Measurements from ENCODE around the gene SLC16A8.

The SLC16A8 gene

DNA sequence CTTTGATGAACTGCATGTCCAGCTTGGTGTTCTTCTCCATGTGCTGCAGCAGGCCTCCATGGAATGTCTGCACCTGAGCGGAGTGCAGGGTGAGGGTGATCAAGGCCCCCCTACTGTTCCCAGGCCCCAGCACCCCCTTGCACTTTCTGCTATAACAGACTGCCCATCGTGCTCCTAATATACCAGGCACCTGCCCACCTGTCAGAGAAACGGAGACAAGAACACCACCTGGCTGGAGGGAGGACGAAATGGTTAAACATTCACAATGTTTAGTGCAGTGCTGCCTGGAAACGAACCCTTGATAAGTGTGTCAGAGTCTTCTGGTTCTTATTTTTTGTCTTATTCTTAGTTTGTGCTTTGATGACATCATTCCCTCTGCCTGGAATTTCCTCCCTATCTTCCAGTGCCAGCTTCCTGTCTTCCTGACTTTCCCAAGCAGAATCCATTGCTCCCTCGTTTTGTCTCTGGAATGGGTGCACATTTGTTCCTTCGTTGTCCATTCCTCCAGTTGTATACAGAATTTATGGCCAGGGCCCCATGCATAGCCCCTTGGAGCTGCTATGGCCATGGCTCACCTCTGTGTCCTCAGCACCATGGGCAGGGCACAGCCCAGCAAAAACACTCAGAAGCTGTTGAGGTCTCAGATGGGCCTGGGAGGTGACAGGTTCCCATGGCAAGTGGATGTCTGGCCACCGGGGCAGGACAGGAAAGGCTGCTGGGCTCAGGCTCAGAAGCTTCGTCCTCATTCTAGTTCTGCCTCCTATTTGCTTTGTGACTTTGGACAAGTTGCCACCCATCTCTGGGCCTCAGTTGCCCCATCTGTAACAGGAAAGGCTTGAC lies 14.6 kb upstream of the SLC16A8 start:
- no peaks in the 10 kb centered on the region for H3K27me3 ChIP-seq (ENCODE audit: insufficient read depth, poor library complexity, severe bottlenecking)
- H3K27ac ChIP-seq (replicated peaks) = no peak overlapping the region
- no peak overlapping the region for H3K4me3 ChIP-seq (replicated peaks; ENCODE audit: insufficient read depth, low read length)
- no peak for DNase-seq (ENCODE audit: low read depth in 1 of 2, low spot score in 1 of 2)
- TF ChIP-seq, protein P1, sequence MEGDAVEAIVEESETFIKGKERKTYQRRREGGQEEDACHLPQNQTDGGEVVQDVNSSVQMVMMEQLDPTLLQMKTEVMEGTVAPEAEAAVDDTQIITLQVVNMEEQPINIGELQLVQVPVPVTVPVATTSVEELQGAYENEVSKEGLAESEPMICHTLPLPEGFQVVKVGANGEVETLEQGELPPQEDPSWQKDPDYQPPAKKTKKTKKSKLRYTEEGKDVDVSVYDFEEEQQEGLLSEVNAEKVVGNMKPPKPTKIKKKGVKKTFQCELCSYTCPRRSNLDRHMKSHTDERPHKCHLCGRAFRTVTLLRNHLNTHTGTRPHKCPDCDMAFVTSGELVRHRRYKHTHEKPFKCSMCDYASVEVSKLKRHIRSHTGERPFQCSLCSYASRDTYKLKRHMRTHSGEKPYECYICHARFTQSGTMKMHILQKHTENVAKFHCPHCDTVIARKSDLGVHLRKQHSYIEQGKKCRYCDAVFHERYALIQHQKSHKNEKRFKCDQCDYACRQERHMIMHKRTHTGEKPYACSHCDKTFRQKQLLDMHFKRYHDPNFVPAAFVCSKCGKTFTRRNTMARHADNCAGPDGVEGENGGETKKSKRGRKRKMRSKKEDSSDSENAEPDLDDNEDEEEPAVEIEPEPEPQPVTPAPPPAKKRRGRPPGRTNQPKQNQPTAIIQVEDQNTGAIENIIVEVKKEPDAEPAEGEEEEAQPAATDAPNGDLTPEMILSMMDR (IDR thresholded peaks at IDR 0.05; ENCODE audit: insufficient read depth, low read length) = no peak
- TF ChIP-seq, protein P2, sequence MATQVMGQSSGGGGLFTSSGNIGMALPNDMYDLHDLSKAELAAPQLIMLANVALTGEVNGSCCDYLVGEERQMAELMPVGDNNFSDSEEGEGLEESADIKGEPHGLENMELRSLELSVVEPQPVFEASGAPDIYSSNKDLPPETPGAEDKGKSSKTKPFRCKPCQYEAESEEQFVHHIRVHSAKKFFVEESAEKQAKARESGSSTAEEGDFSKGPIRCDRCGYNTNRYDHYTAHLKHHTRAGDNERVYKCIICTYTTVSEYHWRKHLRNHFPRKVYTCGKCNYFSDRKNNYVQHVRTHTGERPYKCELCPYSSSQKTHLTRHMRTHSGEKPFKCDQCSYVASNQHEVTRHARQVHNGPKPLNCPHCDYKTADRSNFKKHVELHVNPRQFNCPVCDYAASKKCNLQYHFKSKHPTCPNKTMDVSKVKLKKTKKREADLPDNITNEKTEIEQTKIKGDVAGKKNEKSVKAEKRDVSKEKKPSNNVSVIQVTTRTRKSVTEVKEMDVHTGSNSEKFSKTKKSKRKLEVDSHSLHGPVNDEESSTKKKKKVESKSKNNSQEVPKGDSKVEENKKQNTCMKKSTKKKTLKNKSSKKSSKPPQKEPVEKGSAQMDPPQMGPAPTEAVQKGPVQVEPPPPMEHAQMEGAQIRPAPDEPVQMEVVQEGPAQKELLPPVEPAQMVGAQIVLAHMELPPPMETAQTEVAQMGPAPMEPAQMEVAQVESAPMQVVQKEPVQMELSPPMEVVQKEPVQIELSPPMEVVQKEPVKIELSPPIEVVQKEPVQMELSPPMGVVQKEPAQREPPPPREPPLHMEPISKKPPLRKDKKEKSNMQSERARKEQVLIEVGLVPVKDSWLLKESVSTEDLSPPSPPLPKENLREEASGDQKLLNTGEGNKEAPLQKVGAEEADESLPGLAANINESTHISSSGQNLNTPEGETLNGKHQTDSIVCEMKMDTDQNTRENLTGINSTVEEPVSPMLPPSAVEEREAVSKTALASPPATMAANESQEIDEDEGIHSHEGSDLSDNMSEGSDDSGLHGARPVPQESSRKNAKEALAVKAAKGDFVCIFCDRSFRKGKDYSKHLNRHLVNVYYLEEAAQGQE (IDR thresholded peaks at IDR 0.05; ENCODE audit: insufficient replicate concordance, low read depth) = peak; percentile 22

DNA sequence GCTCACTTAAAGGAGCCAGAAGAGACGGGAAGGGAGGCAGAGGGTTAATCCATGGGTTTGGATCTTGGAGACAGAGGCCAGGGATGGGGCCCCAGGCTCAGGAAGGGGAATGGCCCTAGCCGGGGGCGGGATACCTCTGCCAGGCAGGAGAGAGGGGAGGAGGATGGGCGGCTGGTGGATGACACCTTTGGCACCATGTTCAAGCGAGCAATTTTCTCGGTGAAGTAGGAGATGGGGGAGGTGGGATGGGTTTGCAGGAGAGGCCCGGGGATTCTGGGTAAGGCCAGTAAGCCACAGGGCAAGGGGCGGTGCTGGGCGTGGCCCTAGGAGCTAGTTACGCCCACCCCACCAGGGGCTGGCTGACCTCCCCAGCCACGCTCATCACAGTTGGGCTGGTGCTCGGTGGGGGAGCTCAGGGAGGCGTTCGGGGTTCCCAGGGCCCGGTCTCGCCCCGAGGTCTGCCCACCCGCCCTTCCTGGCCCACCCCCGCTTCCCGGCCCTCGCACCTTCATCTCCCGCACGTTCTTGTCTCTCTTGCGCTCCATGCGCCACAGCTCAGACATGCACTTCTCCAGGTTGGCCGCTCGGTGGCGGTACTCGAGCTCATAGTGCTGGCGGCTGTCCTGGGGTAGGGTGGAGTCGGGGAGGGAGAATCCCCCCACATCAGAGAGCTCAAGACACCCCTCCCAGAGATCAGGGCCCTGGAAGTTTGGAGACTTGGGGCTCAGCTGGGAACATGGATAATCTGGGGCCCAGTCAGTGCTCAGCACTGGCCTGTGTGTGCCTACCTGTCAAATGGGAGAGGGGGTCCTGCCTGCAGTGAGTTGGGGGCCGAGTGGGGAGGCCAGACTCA lies 13.8 kb upstream of the SLC16A8 start:
- TF ChIP-seq GABPA (IDR thresholded peaks at IDR 0.05; ENCODE audit: low read depth) (no peak), SPI1 (IDR thresholded peaks at IDR 0.05; ENCODE audit: borderline replicate concordance, low read depth) (no peak)
- TF ChIP-seq, protein P2 (IDR thresholded peaks at IDR 0.05; ENCODE audit: insufficient replicate concordance, low read depth) = no peak
- TF ChIP-seq, protein P1 (IDR thresholded peaks at IDR 0.05; ENCODE audit: insufficient read depth, low read length) = no peak
- no peak for DNase-seq (ENCODE audit: low read depth in 1 of 2, low spot score in 1 of 2)
- H3K27ac ChIP-seq (replicated peaks) = no peak overlapping the region
- no peaks in the 10 kb centered on the region for H3K27me3 ChIP-seq (ENCODE audit: insufficient read depth, poor library complexity, severe bottlenecking)
- H3K4me3 ChIP-seq (replicated peaks; ENCODE audit: insufficient read depth, low read length) = no peak overlapping the region

DNA sequence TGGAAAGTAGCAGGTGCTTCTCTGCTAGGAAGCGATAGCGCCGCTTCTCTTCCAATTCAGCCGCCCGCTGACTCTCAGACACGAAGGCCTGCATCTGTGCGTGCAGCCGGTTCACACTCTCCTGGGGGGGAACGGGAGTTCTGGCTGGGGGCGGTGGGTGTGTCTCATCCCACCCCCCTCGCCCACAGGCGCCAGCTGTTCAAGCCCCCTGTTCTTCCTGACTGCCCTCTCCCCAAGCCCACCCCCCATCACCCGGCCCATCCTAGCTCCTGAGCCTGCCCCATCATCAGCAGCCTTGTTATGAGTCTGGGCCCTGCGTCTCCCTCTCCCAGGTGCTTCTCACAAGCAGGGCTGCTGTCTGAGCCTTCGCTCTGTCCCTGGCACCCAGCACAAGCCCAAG lies 13.1 kb upstream of the SLC16A8 start:
- Histone ChIP-seq H3K4me3 (replicated peaks; ENCODE audit: insufficient read depth, low read length) (no peak overlapping the region), H3K27ac (replicated peaks) (no peak overlapping the region), H3K27me3 (ENCODE audit: insufficient read depth, poor library complexity, severe bottlenecking) (no peaks in the 10 kb centered on the region)
- TF ChIP-seq, protein P1 (IDR thresholded peaks at IDR 0.05; ENCODE audit: insufficient read depth, low read length) = no peak
- TF ChIP-seq POLR2AphosphoS5 (IDR thresholded peaks at IDR 0.05; ENCODE audit: low read depth) (no peak), GABPA (IDR thresholded peaks at IDR 0.05; ENCODE audit: low read depth) (no peak), SPI1 (IDR thresholded peaks at IDR 0.05; ENCODE audit: borderline replicate concordance, low read depth) (no peak)
- TF ChIP-seq, protein P2 (IDR thresholded peaks at IDR 0.05; ENCODE audit: insufficient replicate concordance, low read depth) = no peak
- no peak for DNase-seq (ENCODE audit: low read depth in 1 of 2, low spot score in 1 of 2)
